Activated CD8-positive, alpha-beta T cell treated with anti-CD3 and anti-CD28 coated beads for 36 hours (primary cell): ENCODE measurements around the gene TXNL4A. TPM values are rescaled to one million over a fixed set of nuclear protein-coding genes. Genes with fewer than 3 reads are reported as not detected.

Source experiments
- ATAC-seq: fragments of 200-7000 bp; cut with Tn5 transposase; one replicate; pipeline ENCODE4 v1.10.0; 2021; ENCODE audit warnings: mild to moderate bottlenecking, moderate library complexity
- CTCF ChIA-PET: fragments of 350-600 bp; sonication (Branson Sonifier 250); formaldehyde crosslinking; loops from one replicate; lab custom pipeline; 2021; ENCODE audit warnings: antibody characterized with exemption; lab: Charles Lee
- POLR2A ChIA-PET: fragments of 350-600 bp; sonication (Branson Sonifier 250); formaldehyde crosslinking; loops from one replicate; lab custom pipeline; 2021; ENCODE audit warnings: antibody characterized with exemption; lab: Charles Lee
- DNase-seq: peaks from one replicate; pipeline ENCODE4 v3.0.0-alpha.2; 2020
- H3K27ac Mint-ChIP-seq: one replicate; pipeline ENCODE4 v1.8.0; 2021; ENCODE audit warnings: mild to moderate bottlenecking, mixed read lengths
- H3K27me3 Mint-ChIP-seq: one replicate; pipeline ENCODE4 v1.8.0; 2021; ENCODE audit warnings: mixed read lengths
- H3K36me3 Mint-ChIP-seq: one replicate; pipeline ENCODE4 v1.8.0; 2021; ENCODE audit warnings: low read depth, mixed read lengths
- H3K4me1 Mint-ChIP-seq: one replicate; pipeline ENCODE4 v1.8.0; 2021; ENCODE audit warnings: low read depth, mixed read lengths
- H3K4me3 Mint-ChIP-seq: one replicate; pipeline ENCODE4 v1.8.0; 2021; ENCODE audit warnings: mild to moderate bottlenecking, moderate library complexity, mixed read lengths
- H3K9me3 Mint-ChIP-seq: one replicate; pipeline ENCODE4 v1.8.0; 2021; ENCODE audit warnings: mixed read lengths
- intact Hi-C: fragments of 100-400 bp; cut with micrococcal nuclease; formaldehyde crosslinking; loops from one replicate; pipeline ENCODE4 v1.10.0; 2022
- total RNA-seq, 2 experiments: library from RNA; stranded (reverse); gene quantifications; one replicate each; pipeline ENCODE4 v1.2.3, GENCODE V29; 2021
- TF ChIP-seq, protein P1 (sequence below): fragments of 200-600 bp; IDR thresholded peaks from one replicate; pipeline ENCODE4 v1.8.0; 2022; ENCODE audit warnings: antibody characterized with exemption, mild to moderate bottlenecking

The TXNL4A gene
- total RNA-seq, 2 experiments from 2014 or later, result 172 to 189 TPM

DNA sequence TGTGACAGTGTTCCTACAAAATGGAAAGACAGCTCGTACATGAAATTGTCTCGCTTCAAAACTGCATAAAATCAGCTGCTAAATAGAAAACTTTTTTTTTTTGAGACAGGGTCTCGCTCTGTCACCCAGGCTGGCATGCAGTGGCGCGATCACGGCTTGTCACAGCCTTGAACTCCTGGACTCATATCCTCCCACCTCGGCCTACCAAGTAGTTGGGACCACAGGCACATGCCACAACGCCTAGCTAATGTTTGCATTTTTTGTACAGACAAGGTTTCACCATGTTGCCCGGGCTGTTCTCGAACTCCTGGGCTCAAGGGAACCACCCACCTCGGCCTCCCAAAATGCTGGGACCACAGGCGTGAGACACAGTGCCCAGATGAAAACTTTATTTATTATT lies 3.2 kb downstream of the TXNL4A start:
- no peak overlapping the region for H3K4me3 Mint-ChIP-seq
- H3K27me3 Mint-ChIP-seq, result no peaks in the 10 kb centered on the region
- ChIA-PET CTCF (interaction anchor here (0.6 to 1.4 kb wide), 8 partner anchors 8 to 217 kb away, joined by 3 to 6 read pairs (median 4); partner anchors contain the start of gene SLC66A2), POLR2A (interaction anchor here (0.6 to 2.2 kb wide), 6 partner anchors 11 to 140 kb away, joined by 3 to 5 read pairs (median 4); partner anchors contain the start of gene ADNP2)
- TF ChIP-seq, protein P1, sequence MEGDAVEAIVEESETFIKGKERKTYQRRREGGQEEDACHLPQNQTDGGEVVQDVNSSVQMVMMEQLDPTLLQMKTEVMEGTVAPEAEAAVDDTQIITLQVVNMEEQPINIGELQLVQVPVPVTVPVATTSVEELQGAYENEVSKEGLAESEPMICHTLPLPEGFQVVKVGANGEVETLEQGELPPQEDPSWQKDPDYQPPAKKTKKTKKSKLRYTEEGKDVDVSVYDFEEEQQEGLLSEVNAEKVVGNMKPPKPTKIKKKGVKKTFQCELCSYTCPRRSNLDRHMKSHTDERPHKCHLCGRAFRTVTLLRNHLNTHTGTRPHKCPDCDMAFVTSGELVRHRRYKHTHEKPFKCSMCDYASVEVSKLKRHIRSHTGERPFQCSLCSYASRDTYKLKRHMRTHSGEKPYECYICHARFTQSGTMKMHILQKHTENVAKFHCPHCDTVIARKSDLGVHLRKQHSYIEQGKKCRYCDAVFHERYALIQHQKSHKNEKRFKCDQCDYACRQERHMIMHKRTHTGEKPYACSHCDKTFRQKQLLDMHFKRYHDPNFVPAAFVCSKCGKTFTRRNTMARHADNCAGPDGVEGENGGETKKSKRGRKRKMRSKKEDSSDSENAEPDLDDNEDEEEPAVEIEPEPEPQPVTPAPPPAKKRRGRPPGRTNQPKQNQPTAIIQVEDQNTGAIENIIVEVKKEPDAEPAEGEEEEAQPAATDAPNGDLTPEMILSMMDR, result no peak
- intact Hi-C loops, result loop anchor here (5.0 kb wide), 1 partner anchor 47 kb away; the partner anchor contains the start of gene RBFA
- ATAC-seq (no peak), DNase-seq (no peak)
- H3K4me1 Mint-ChIP-seq, result peaks cover 59% of the 10 kb centered on the region
- no peaks in the 10 kb centered on the region for H3K9me3 Mint-ChIP-seq
- H3K27ac Mint-ChIP-seq, result no peak overlapping the region
- peaks cover 58% of the 10 kb centered on the region for H3K36me3 Mint-ChIP-seq

DNA sequence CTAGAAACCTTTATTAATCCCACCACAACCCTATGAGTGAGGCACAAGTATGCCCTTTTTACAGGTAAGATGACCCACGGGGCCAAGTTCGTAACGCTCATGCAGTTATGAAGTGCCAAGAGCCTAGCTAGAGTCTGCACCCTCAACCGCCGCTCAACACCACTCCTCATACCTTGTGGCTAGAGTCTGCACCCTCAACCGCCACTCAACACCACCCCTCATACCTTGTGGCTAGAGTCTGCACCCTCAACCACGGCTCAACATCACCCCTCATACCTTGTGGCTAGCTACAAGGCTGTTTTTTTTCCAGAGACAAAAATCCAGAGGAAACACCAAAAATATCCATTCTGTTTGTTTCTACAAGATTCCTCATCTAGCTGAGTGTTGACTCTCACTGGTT lies 4.6 kb downstream of the TXNL4A start:
- H3K36me3 Mint-ChIP-seq, result peaks cover 65% of the 10 kb centered on the region
- ChIA-PET POLR2A (interaction anchor here (1.0 to 2.2 kb wide), 5 partner anchors 9 to 50 kb away, joined by 3 to 9 read pairs (median 4); partner anchors contain the start of gene RBFA), CTCF (interaction anchor here (1.4 to 1.6 kb wide), 2 partner anchors 11 to 70 kb away, joined by 3 to 4 read pairs; no protein-coding TSS in a partner anchor)
- peak overlapping the region; percentile 61 for H3K4me3 Mint-ChIP-seq
- TF ChIP-seq, protein P1, result no peak
- peaks cover 70% of the 10 kb centered on the region for H3K4me1 Mint-ChIP-seq
- DNase-seq (peak; percentile 26), ATAC-seq (no peak)
- H3K27ac Mint-ChIP-seq, result peak overlapping the region; percentile 78
- H3K9me3 Mint-ChIP-seq, result no peaks in the 10 kb centered on the region
- no peaks in the 10 kb centered on the region for H3K27me3 Mint-ChIP-seq
- intact Hi-C loops, result no loop called here

DNA sequence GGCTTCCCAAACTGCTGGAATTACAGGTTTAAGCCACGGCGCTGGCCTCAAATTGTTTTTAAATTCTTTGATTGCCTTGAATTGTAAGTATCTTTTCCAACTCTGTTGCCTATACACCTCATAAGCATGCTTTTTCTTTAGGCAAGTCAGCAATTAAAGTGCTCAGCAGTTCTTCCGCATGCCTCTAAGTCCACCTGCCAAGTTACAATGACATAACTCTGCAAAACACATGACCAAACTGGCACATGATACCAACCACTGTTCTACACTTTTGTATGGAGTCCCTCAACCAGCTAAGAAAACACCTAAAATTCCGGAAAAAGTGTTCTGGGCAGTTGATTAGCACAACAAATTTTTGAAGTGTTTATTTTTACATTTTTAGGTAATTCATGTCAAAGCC lies 5.1 kb downstream of the TXNL4A start:
- H3K36me3 Mint-ChIP-seq, result peaks cover 65% of the 10 kb centered on the region
- peaks cover 70% of the 10 kb centered on the region for H3K4me1 Mint-ChIP-seq
- intact Hi-C loops, result no loop called here
- no peaks in the 10 kb centered on the region for H3K9me3 Mint-ChIP-seq
- POLR2A ChIA-PET, result interaction anchor here (0.8 to 1.4 kb wide), 4 partner anchors 11 to 51 kb away, joined by 3 to 9 read pairs (median 4); partner anchors contain the start of gene RBFA
- peak overlapping the region; percentile 8 for H3K4me3 Mint-ChIP-seq
- TF ChIP-seq, protein P1, result no peak
- CTCF ChIA-PET, result interaction anchor here (1.1 to 1.6 kb wide), 2 partner anchors 10 to 20 kb away, joined by 4 read pairs; no protein-coding TSS in a partner anchor
- ATAC-seq (no peak), DNase-seq (no peak)
- H3K27ac Mint-ChIP-seq, result peak overlapping the region; percentile 72
- H3K27me3 Mint-ChIP-seq, result no peaks in the 10 kb centered on the region

DNA sequence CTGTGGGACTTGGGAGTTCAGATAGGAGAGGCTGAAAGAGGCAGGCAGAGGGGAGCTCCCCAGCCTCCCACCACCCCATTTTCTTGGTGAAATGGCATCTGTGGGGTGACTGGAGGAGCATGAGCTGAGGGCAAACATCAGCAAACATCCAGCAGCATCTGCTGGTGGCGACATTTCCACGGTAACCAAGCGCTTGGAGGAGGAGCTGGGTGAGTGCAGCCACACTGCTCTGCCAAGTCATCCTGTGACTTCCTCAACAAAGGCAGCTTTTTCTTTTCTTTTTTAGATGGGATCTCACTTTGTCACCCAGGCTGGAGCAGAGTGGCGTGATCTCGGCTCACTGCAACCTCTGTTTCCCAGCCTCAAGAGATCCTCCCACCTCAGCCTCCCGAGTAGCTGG lies 5.6 kb downstream of the TXNL4A start:
- CTCF ChIA-PET, result interaction anchor here (1.1 to 1.6 kb wide), 2 partner anchors 9 to 20 kb away, joined by 4 read pairs; no protein-coding TSS in a partner anchor
- TF ChIP-seq, protein P1, result no peak
- H3K27me3 Mint-ChIP-seq, result no peaks in the 10 kb centered on the region
- no peak overlapping the region for H3K4me3 Mint-ChIP-seq
- no peaks in the 10 kb centered on the region for H3K9me3 Mint-ChIP-seq
- DNase-seq, result peak; percentile 60
- POLR2A ChIA-PET, result interaction anchor here (0.8 to 1.2 kb wide), 3 partner anchors 13 to 51 kb away, joined by 3 to 4 read pairs (median 3); partner anchors contain the start of gene RBFA
- intact Hi-C loops, result no loop called here
- ATAC-seq, result peak; percentile 77
- H3K27ac Mint-ChIP-seq, result peak overlapping the region; percentile 72
- H3K36me3 Mint-ChIP-seq, result peaks cover 67% of the 10 kb centered on the region
- H3K4me1 Mint-ChIP-seq, result peaks cover 74% of the 10 kb centered on the region

DNA sequence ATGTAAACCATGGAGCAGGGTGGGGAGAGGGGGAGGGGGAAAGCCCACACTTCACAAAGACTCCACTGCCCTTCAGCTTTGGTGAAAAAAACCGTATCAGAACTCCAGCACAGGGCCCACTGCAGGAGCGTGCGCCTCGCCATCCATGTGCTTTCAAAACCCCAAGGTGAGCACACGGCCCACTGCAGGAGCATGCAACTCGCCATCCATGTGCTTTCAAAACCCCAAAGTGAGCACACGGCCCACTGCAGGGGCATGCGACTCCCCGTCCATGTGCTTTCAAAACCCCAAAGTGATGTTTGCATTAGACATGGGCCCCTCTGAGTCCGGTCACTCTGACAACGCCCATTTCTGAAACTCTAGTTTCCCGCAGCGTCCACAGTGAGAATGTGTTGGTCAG lies 7.8 kb downstream of the TXNL4A start:
- H3K27ac Mint-ChIP-seq, result no peak overlapping the region
- intact Hi-C loops, result no loop called here
- CTCF ChIA-PET, result no interaction called here
- DNase-seq, result no peak
- peaks cover 61% of the 10 kb centered on the region for H3K36me3 Mint-ChIP-seq
- TF ChIP-seq, protein P1, result no peak
- H3K4me1 Mint-ChIP-seq, result peaks cover 69% of the 10 kb centered on the region
- POLR2A ChIA-PET, result interaction anchor here (1.7 kb wide), 1 partner anchor 11 kb away, joined by 3 read pairs; no protein-coding TSS in a partner anchor
- ATAC-seq, result no peak
- H3K9me3 Mint-ChIP-seq, result no peaks in the 10 kb centered on the region
- no peak overlapping the region for H3K4me3 Mint-ChIP-seq
- H3K27me3 Mint-ChIP-seq, result no peaks in the 10 kb centered on the region
